WI38 (cell line): Measurements from ENCODE around the gene KDM6A.

Source experiments
- H3K4me3 ChIP-seq: 2 replicates; pipeline ENCODE4 v1.5.1; 2011; ENCODE audit warnings: low read depth, mild to moderate bottlenecking, control low read depth, low read length
- TF ChIP-seq, protein P1 (sequence below): IDR thresholded peaks from 2 replicates; pipeline ENCODE4 v1.5.1; 2012; ENCODE audit warnings: low read depth, mild to moderate bottlenecking, control low read depth, low read length

KDM6A gene

DNA sequence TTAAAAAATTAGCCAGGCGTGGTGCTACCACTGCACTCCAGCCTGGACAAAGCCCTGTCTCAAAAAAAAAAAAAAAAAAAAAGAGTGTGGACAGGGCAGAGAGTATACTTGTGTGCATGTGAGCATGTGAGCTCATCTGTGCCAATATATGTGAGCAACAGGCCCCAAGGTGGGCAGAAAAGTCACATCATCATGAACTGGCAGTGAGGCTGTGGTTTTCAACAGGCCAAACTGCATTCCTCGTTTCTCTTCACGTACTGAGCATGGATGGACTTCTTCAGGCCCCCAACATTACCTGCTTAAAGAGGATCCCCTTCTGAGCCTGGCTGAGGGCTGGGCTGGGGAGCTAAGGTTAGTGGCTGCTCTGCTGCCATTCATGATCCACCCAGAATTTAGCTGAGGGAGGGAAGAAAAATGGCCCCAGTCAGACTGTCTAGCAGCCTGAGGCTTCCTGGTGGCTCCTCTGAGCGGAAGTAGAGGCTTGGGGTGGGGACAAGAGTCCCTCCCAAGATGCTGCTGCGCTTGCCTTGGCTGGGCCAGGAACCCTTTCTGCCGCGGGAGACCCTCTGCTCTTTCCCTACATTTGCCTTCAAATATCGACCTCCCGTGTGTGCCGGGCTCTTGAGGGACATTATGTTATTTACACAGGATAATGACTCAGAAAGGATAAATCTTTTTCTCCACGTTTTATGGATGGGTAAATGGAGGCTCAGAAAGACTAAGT is 272.7 kb downstream of the KDM6A start:
- no peak overlapping the region for H3K4me3 ChIP-seq
- TF ChIP-seq, protein P1, sequence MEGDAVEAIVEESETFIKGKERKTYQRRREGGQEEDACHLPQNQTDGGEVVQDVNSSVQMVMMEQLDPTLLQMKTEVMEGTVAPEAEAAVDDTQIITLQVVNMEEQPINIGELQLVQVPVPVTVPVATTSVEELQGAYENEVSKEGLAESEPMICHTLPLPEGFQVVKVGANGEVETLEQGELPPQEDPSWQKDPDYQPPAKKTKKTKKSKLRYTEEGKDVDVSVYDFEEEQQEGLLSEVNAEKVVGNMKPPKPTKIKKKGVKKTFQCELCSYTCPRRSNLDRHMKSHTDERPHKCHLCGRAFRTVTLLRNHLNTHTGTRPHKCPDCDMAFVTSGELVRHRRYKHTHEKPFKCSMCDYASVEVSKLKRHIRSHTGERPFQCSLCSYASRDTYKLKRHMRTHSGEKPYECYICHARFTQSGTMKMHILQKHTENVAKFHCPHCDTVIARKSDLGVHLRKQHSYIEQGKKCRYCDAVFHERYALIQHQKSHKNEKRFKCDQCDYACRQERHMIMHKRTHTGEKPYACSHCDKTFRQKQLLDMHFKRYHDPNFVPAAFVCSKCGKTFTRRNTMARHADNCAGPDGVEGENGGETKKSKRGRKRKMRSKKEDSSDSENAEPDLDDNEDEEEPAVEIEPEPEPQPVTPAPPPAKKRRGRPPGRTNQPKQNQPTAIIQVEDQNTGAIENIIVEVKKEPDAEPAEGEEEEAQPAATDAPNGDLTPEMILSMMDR, result no peak

DNA sequence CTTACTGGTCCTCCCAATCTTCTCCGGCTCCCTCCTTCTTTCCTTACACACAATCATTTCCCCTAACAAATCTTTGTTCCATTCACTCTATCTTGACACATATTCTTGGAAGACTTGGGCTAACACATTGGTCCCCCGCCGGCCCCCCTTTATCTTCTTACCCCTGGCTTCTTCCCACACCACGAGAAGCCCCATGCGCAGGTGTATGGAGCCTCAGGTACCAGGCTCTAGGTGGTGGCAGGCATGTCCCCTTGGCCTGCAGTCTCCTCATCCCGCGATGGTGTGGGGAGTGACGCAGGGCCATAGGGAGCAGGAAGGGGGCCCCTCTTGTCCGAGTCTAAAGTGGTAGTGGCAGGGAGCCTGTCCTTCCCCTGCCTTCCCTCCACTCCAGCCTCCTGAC is 277.8 kb downstream of the KDM6A start:
- TF ChIP-seq, protein P1, result no peak
- no peak overlapping the region for H3K4me3 ChIP-seq

DNA sequence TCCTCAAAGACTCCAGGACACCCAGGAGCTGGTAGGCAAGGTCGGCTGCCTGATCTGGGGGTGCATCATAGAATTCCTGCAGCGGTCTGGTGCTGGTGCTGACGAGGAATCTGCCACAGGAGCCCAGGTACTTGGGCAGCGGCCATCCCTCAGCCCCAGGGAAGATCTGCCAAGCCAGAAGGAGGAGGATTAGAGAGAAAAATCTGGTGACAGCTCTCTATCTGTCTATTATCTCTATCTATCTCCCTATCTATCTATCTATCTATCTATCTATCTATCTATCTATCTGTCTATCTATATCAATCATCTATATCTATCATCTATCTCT is 281.0 kb downstream of the KDM6A start:
- TF ChIP-seq, protein P1, result no peak
- no peak overlapping the region for H3K4me3 ChIP-seq

DNA sequence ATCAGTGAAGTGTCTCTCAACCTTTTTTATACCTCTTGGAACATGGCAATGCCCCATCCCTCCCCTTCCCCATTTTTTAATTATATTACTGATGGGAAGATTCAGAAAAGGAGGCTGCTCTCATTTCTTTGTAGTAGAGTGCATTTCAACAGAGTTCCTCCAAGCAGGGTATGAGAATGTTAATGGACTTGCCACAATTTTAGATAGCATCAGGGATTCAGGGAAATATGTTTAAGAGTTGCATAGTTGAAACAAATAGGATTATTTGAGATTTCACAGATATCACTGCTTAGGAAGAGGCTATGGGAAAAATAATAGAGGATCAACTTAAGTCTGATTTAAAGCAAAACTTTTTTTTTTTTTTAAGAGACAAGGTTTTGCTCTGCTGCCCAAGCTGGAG is 281.5 kb downstream of the KDM6A start:
- TF ChIP-seq, protein P1, result no peak
- H3K4me3 ChIP-seq, result no peak overlapping the region

DNA sequence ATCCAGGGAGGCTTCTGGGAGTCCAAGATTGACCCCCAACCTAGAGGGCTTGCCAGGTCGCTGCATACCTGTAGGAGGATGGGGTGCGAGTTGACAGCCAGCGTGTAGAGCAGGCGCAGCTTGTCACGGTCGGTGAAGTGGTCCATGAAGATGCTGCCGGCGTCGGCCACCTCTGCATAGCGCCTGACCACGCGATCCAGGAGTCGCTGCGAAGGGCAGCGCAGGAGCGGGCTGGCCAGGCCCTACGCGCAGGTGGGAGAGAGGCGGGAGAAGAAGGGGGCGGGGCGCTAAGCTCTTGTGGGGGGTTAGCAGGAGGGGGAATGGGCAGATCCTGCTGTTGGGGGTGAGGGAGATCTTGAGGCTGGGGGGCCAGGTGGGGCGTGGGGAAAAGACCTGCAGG is 284.7 kb downstream of the KDM6A start:
- H3K4me3 ChIP-seq, result no peak overlapping the region
- TF ChIP-seq, protein P1, result no peak
